GM18520 (cell line): ENCODE results near the gene CMTM8.

Source experiments
- ATAC-seq: cut with Tn5 transposase; IDR thresholded peaks from one replicate; pipeline ENCODE4 v1.9.1; 2021; ENCODE audit not compliant: unreplicated experiment

Gene CMTM8

DNA sequence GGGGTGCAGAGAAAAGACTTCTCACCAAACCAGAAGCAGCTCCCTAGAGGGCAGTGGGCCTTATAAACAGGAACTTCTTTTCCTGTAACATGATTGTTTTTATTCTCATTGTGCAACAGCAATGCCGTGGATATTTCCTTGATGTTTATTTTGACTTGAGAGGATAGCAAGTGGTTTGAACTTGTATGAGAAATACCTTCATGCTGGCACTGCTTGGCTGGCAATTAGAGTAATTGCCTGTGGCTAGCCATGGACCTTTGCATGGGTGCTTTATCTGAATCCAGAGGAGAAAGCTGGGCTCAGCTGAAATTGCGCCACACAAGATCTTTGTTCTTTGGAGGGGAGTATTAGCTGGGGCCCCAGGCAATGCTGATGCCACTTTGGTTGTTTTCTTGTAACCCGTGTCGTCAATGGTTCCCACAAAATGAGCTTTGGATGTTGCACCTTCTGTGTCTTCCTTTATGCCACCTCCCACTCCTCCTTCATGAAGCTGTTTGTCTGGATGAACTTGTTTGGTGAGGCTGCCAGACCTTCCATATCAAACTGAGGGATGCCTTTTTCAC lies 37.9 kb downstream of the CMTM8 start:
- no peak for ATAC-seq

DNA sequence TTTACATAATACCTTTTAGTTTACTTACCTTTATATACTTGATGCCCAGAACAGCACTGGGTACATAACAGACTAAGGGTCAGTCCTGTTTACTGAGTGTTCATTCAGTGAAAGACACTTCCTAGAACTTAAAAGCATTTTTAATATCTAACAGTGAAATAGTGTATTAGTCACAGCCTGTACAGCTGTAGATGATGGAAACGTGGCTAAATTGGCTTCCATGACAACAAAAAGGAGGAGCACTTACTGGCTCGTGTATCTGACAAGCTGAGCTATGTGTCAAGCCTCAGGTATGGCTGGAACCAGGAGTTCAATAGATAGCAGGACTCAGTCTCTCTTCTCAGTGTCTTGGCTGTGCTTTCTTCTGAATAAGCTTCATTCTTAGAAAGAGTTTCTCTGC lies 40.2 kb downstream of the CMTM8 start:
- no peak for ATAC-seq

DNA sequence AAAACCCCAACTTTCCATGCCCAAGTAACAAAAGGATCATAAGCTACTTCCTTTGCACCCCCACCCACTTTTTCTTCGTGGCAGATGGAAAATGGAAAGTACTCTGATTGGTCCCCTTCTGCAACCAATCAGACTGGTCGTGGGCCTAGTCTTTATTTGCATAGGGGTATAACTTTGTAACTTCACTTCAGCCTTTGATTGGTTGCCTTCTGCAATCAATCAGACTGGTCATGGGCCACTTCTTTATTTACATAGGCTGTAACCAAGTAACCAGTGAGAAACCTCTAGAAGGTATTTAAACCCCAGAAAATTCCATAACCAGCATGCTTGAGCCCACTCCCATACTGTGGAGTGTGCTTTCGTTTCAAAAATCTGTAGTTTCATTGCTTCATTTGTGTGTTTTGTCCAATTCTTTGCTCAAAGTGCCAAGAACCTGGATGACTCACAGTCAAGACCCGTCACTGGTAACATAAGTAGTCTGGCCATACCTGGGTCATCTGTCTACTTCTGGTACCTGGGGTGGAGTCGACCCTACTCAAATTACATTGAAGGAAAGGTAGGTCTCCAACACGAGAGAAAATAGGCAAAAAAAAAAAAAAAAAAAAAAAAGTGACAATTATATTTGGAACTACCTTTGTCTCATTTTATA lies 41.9 kb downstream of the CMTM8 start:
- no peak for ATAC-seq

DNA sequence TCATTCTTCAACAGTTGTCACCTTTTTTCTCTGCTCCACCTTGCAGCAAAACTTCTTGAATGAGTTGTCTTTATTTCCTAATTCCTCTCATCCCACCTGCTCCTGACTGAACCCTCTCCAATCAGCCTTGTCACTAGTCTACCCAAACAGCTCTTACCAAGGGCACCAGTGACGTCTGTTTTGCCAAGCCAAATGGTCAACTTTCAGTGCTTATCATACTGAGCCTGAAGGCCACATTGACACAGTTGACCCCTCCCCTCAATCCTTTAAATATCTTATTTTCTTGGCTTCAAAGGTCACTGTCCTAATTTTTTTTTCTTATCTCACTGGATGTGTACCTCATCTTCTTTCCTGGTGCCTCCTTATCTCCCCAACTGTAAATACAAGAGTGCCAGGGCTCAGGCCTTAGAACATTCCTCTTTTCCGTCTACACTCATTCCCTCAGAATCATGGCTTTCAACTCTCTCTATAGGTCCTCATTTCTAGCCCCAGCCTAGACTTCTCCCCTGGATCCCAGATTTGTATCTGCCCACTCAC lies 43.2 kb downstream of the CMTM8 start:
- no peak for ATAC-seq

DNA sequence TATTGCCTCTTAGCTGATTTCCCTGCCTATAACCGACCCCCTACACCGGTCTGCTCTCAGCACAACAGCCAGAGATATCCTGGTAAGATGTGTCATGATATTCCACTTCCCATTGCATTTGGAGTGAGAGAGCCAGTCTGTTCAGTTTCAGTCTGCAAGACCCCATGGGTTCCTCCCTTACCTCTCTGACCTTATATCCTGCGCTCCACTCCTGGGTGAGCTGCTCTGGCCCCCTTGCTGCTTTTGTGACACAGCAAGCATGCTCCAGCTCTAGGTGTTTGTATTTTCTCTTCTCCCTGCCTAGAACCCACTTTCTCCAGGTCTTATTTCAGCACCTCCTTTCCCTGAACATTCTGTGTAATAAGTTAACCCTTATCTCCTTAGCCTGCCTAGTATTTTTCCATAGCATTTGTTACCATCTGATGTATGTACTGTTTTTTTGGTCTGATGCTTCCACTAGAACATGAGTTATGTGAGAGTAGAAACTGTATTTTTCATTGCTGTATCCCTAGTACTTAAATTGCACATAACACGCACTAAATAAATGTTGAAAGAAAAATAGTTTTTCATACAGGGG lies 44.2 kb downstream of the CMTM8 start:
- ATAC-seq, result no peak

DNA sequence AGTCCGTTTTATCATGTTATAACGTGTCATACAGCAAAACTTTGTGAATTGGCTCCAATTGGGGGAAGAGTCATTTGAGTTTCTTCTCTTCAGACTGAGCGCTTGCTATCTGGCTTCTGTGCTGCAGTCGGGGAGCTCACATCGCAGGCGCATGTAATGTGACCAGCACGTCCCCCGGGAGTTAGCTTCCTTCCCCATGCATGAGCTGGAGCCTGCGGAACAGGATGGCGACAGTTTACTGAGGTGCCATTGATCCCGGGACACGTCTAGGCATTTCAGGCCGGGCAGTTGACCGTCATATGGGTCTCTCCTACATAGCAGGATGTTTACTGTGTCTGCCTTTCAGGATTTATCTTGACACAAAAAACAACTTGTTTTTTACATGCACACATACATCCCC lies 44.8 kb downstream of the CMTM8 start:
- ATAC-seq, result no peak

DNA sequence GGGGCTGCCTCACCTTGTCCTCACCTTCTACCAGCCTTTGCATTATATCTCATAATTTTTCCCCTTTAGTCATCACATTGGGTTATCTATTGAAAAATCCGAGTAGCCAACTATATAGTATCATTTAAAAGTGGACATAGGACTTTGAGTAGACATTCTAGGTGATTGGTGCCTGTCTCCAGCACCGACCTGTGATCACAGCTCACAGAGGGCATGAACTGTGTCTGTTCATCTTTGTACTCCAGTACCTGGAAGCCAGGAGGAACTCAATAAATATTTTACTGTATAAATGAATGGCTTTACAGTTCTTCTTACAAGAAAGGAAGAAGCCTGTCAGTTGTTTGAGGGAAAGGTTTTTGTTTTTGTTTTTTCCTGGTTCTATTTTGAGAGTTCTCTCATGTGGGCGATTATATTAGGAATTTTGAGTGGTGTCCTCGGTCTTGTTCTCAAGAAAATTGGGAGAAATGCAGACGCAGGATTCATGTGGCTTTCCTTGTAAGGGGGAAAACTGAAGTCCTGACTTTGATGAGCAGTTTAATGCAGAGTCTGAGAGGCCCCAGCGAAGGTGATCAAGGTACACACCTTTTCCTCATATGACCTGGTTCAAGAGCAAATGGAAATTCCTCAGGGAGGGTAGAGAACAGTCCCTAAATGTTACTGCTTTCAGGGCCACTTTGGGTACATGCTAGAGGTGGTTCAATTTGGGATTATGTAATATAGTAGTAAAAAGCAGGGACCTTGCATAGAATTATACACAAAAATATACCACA lies 46.1 kb downstream of the CMTM8 start:
- ATAC-seq, result no peak

DNA sequence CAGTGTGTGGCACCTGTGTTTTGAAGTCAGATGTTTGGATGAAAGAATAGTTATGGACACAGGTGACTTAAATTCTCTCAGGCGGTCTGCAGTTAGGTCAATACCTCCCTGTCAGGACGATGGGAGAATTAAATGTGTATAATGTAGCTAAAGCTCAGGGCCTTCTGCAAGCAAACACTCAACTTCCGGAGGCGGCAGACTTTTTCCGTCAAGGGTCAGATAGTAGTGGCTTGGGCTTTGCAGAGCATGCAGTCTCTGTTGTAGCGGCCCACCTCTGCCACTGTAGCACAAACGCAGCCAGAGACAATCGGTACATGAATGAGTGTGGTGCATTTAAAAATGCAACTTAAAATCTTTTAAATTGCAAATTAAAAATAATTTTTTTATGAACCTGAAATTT lies 47.4 kb downstream of the CMTM8 start:
- ATAC-seq, result no peak

DNA sequence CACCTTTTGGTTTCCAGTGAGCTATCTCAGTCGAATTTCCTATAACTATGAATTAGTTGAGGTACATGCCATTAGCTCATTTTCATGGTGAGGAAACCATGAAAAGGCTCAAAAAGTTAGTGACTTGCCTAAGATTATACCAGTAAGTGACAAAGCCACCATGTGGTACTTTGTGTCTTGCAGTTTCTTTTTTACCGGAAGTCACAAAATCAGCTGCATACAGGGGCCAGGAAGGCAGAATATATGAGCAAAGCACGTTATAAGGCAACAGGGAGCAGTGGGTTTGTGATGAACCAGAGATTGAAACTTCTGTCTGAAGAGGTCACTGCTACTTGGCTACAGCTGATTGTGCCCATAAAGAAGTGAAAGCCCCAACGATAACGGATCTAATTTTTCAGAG lies 50.3 kb downstream of the CMTM8 start:
- no peak for ATAC-seq

DNA sequence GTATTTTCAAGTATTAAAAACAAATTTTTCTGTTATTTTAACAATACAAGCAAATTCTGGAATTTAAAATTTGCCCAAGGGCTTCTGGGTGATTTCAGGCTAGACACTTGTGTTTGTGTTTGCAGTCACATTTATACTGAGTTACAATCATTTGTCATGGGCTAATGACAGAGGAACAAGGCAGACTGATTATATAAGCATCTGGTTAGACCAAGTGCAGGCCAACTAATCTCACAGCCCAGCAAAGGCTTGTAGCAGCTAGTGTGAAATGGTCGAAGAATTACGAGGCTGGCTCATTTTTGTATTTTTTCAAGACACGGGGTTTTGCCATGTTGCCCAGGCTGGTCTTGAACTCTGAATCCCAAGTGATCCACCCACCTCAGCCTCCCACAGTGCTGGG lies 52.1 kb downstream of the CMTM8 start:
- ATAC-seq, result no peak

DNA sequence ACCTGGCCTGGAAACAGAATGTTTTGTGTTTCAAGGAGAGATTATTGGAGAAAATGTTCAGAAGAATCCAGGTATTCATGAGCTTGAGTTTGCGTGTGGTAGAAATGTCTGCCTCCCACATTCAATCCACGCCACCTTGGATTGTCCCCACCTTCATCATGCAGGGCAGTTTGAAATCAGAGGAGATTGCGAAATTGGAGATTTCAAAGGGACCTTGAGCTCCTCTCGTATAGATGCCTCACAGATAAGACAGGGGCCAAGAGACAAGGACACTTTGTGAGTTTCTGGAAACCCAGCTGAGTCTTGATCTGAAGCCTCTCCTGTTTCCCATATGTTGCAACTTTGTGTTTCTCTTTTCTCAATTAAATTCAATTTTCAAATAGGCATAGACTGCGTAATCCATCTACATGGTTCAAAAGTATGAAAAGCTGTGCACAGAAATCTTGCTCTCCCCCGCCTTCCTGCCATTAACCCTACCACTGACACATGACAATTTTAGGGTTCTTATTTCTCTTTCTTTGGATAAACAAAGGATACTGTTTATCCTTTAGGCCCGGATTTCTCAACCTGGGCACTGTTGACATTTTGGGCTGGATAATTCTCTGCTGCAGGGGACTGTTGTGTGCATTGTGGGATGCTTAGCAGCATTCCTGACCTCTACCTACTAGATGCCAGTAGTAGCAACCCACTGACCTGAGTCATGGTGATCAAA lies 53.8 kb downstream of the CMTM8 start:
- no peak for ATAC-seq

DNA sequence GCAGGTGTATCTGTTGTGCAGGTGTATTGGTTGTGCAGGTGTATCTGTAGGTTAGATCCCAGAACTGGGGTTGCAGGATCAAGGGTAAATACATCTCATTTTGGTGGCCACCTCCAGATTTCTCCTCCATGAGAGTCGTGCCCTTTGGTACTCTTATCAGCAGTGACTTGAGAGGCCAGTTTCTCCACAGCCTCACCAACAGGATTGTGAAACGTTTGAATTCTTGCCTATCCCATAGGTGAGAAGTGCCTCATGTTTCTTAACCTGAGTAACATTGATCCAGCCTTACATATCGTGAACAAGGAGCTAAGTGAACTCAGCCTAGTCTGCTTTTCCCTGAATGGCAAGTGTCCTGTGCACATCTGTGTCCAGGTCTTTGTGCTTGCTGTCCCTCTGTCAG lies 55.4 kb downstream of the CMTM8 start:
- no peak for ATAC-seq

DNA sequence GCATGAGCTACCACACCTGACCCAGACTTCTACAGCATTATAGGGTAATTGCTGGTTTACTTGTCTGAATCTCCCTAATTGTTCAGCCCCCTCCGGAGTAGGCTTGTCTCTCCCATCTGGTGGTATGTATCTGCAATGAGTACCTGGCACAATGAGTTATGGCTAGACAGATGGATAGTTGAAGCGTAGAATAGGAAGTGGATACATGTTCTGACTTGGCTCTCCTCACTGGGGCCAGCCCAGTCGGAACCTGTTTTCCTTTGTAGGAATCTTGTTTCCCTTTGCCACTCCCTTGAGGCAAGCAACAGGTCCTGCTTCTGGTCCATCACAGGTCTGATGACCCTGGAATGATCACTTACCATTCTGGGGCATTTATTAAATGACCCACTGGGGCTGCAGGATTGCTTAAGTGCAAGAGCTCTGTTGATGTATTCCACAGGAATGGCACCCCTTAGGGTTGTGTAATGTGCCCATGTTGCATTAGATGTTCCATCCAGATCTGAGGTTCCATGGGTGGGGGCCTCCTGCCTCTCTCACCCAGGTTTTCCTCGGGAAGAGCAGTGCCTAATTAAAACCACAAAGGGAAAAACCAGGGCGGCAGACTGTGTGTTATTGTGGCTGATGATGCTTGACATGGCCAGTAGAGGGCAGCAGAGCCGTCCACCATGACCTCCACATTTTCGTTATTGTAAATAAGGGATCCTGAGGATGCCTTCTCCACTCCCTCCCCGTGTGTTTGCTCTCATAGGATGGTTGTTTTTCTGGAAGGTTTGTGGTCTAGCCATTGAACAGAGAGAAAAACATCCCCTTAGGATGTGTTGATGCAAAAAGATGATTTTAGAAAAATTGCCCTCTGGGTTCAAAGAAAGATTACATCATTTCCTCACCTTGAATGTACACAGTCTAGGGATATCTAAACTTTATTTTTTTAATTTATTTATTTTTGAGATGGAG lies 58.0 kb downstream of the CMTM8 start:
- ATAC-seq, result no peak

DNA sequence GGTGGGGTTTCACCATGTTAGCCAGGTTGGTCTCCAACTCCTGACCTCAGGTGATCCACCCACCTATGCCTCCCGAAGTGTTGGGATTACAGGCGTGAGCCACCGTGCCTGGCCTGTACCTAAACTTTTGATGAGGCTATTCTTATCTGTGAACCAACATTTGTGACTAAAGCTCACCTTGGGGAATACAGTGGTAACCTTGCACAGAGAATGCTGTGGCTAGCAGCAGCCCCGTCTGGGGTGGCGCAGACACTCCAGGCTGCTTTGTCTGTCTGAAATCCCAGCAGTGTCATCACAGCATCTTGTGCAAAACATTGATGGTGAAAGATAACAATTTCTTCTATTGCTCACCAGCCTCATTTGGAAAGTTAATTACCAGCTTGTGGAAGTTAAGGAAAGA lies 58.9 kb downstream of the CMTM8 start:
- no peak for ATAC-seq

DNA sequence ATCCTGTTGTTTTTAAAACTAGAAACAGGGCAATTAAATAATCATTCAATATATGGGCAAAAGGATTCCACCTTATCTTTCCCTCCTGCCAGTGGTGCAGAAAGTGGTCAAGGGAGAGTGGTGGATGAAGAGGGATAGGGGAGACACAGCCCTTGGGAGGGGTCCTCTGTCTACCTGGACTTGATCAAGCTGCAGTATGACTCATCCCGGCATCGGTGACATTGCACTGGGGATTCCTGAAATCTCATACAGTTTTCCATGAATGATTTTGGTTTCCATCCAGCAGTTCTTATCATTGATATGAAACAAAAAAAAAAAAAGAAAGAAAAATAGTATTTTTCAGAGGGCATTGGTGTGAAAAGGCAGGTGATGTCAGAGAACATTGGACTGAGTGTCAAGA lies 62.9 kb downstream of the CMTM8 start:
- ATAC-seq, result no peak

DNA sequence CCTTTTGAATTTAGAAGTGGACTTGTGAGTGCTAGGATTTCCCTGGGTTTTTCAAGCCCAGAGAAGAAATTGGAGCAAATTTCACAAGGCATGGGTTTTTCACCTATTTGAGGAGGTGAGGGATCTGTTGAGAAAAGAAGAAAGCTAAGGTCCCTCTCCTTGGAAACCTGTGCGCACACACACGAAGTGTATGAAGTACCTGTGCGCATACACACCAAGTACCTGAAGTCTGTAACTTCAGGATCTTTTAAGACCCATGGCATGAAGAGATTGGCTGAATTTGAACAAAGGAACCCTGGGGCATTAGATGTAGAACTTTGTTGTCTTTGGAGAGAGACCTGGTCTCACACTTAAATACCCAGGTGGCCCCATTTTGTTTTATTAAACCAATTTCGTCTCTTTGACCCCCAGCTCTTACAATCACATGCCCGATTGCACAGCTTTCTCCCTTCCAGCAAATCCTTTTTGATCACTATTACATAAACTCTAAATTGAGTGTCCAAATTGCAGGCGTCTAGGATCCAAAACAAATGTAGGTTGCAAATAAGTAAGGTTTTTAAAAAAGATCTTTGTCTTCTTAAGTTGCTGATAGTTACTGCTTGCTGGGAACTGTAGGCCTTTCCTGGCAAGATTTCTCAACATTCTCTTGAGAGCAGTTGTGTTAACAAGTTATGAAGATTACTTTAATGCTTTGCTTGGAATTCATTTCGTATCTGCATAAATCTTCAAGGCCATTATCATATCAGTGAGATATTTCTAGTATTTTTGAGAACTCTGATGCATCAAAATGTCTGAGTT lies 64.3 kb downstream of the CMTM8 start:
- ATAC-seq, result no peak

DNA sequence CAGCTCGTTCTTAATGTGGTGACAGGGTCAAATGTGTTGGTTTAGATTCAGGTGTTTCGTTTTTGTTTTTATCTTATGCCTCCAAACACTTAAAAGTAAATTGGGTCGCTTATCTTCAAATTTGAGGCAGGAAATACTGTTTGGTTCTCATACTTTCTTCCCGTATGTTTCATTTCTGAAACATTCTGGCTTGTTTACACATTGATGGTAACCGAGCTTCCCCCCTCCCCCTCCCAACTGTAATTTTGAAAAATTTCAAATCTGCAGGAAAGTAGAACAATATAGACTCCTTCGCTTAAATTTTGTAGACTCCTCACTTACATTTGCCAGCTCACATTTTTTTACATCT lies 64.9 kb downstream of the CMTM8 start:
- no peak for ATAC-seq

DNA sequence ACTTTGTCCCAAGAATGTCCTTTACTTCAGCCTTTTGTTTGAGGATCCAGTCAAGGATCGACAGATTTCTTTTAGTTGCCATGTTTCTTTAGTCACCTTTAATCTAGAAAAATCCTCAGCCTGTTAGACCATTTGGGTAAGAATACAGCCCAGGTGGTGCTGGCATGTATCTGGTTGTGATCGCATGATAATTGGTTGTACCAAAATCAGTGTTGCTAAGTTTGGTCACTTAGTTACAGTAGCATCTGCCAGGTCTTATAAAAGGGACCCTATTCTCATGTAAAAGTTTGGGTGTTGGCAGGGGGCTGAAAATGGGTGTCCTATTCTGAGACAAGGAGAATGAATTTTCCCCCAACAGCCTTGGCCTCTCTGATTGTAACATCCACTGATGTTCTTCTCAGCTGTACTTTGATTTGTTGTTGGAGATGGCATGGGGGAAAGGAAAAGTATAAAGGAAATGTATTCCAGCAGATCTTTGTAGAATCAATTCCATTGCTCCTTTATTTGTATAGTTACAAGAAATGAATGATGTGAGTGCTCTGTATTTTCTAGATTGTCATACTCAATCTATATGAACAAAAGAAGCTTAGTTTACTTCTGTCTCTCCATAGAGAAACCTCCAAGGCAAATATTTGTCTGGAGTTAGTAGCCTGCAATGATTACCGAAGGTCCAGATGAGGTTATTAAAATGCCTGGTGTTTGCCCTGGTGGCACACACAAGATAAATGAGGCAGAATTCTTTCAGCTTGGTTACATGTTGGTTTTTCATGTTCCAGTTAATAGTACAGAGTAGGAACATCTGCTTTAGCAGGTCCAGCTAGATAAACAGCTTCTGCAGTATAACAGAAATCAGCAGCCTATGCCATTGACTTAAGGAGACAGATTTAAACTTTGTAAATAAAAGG lies 65.7 kb downstream of the CMTM8 start:
- no peak for ATAC-seq
